ENCODE data around the gene CREB5. TPM values are rescaled to one million over a fixed set of nuclear protein-coding genes. Genes with fewer than 3 reads are reported as not detected.
A peak's percentile ranks its signal among the peaks of the same experiment; 100 is the strongest.

Gene CREB5
- total and polyA plus RNA-seq, 2 experiments from 2014 or later: 2.4 to 4.4 TPM

GRCh38 chr7:28517206-28517605 lies 104.9 kb downstream of the CREB5 start:
- DNase-seq (ENCODE audit: low spot score): peak; percentile 66
- ATAC-seq: peak; percentile 35
- Histone ChIP-seq H3F3A (replicated peaks; ENCODE audit: low read depth) (no peaks in the 10 kb centered on the region), H3K4me2 (peak overlapping the region; percentile 62), H3K36me3 (ENCODE audit: insufficient read depth) (no peaks in the 10 kb centered on the region), H3K27ac (ENCODE audit: low read depth) (no peak overlapping the region), H3K4me1 (ENCODE audit: insufficient read depth) (peaks cover 28% of the 10 kb centered on the region), H3K4me3 (peak overlapping the region; percentile 8; the same call in 1 of the 2 replicates), H3K9me2 (ENCODE audit: insufficient read depth) (no peaks in the 10 kb centered on the region), H3K27me3 (ENCODE audit: insufficient read depth) (no peaks in the 10 kb centered on the region), H4K20me1 (replicated peaks; ENCODE audit: insufficient read depth) (no peaks in the 10 kb centered on the region), H3K79me2 (replicated peaks; ENCODE audit: insufficient read depth) (no peaks in the 10 kb centered on the region), H2AFZ (peak overlapping the region; percentile 67)
- no peak for TF ChIP-seq EZH2 (IDR thresholded peaks at IDR 0.05; ENCODE audit: low read depth, unreplicated experiment)
- no peak for TF ChIP-seq STAT1 (IDR thresholded peaks at IDR 0.05; ENCODE audit: unreplicated experiment)
- TF ChIP-seq ZNF462 (CRISPR knock-in tag; IDR thresholded peaks at IDR 0.05): 0 out of 2 replicates have a peak, but pooled peaks have one; percentile 6
- no peaks in the 10 kb centered on the region for H3K36me3 Mint-ChIP-seq (ENCODE audit: low read depth)
- no peak overlapping the region for H3K27ac Mint-ChIP-seq
- H3K9me3 Mint-ChIP-seq: no peaks in the 10 kb centered on the region
- H3K4me1 Mint-ChIP-seq: peaks cover 40% of the 10 kb centered on the region
- H3K4me3 Mint-ChIP-seq: 0 out of 3 replicates have a peak overlapping the region, but pooled peaks have one; percentile 5
- H3K27me3 Mint-ChIP-seq (ENCODE audit: insufficient read depth, low read depth, poor library complexity): peaks cover 1% of the 10 kb centered on the region

GRCh38 chr7:28517606-28518005 lies 105.3 kb downstream of the CREB5 start:
- Histone ChIP-seq H3K4me3 (no peak overlapping the region; the same call in 1 of the 2 replicates), H3K27ac (ENCODE audit: low read depth) (no peak overlapping the region), H2AFZ (peak overlapping the region; percentile 43; the same call in 1 of the 2 replicates), H3K4me1 (ENCODE audit: insufficient read depth) (peaks cover 28% of the 10 kb centered on the region), H3F3A (replicated peaks; ENCODE audit: low read depth) (no peaks in the 10 kb centered on the region), H3K9me2 (ENCODE audit: insufficient read depth) (no peaks in the 10 kb centered on the region), H3K27me3 (ENCODE audit: insufficient read depth) (no peaks in the 10 kb centered on the region), H4K20me1 (replicated peaks; ENCODE audit: insufficient read depth) (no peaks in the 10 kb centered on the region), H3K36me3 (ENCODE audit: insufficient read depth) (no peaks in the 10 kb centered on the region), H3K4me2 (peak overlapping the region; percentile 62), H3K79me2 (replicated peaks; ENCODE audit: insufficient read depth) (no peaks in the 10 kb centered on the region)
- DNase-seq (ENCODE audit: low spot score): no peak
- Mint-ChIP-seq H3K4me1 (peaks cover 40% of the 10 kb centered on the region), H3K27me3 (ENCODE audit: insufficient read depth, low read depth, poor library complexity) (peaks cover 1% of the 10 kb centered on the region), H3K36me3 (ENCODE audit: low read depth) (no peaks in the 10 kb centered on the region), H3K27ac (no peak overlapping the region), H3K4me3 (no peak overlapping the region), H3K9me3 (no peaks in the 10 kb centered on the region)
- no peak for TF ChIP-seq EZH2 (IDR thresholded peaks at IDR 0.05; ENCODE audit: low read depth, unreplicated experiment)
- TF ChIP-seq POLR2AphosphoS5 (IDR thresholded peaks at IDR 0.05; ENCODE audit: low read depth): no peak
- no peak for TF ChIP-seq JUNB (IDR thresholded peaks at IDR 0.05; ENCODE audit: unreplicated experiment)
- peak; percentile 9; the same call in 2 of the 3 replicates for ATAC-seq
